Prostate gland (tissue), 2 donors: Measurements from ENCODE around the gene PSMD13. TPM values are rescaled to one million over a fixed set of nuclear protein-coding genes. Genes with fewer than 3 reads are reported as not detected.

Source experiments
- DNase-seq: peaks from one replicate; pipeline ENCODE4 v3.0.0-alpha.2; 2019; ENCODE audit warnings: low spot score
- H3K27ac ChIP-seq, 2 donors: fragments of 200-600 bp; sonication (generic); 2 replicates each; pipeline ENCODE4 v1.5.1; 2017 to 2019
- H3K27me3 ChIP-seq: fragments of 200-600 bp; sonication (generic); replicated peaks from 2 replicates; pipeline ENCODE4 v1.5.1; 2019; ENCODE audit not compliant: insufficient read depth
- H3K36me3 ChIP-seq, 2 donors: fragments of 200-600 bp; sonication (generic); 1 replicate in 1 of 2; 2 replicates in 1 of 2; pipeline versions ENCODE4 v1.5.1 to v1.8.1; 2017 to 2019
- H3K4me1 ChIP-seq: fragments of 200-600 bp; sonication (generic); replicated peaks from 2 replicates; pipeline ENCODE4 v1.5.1; 2019
- H3K4me3 ChIP-seq, 2 donors: fragments of 200-600 bp; sonication (generic); 2 replicates each; pipeline ENCODE4 v1.5.1; 2017 to 2019
- H3K9me3 ChIP-seq: fragments of 200-600 bp; sonication (generic); 2 replicates; pipeline ENCODE4 v1.5.1; 2017
- POLR2A ChIP-seq: fragments of 450-650 bp; IDR thresholded peaks from one replicate; pipeline ENCODE4 v1.6.1; 2016; ENCODE audit warnings: antibody characterized with exemption, mild to moderate bottlenecking
- POLR2AphosphoS5 ChIP-seq: sonication (generic); formaldehyde crosslinking; IDR thresholded peaks from one replicate; pipeline ENCODE4 v1.6.1; 2017; ENCODE audit warnings: antibody characterized with exemption
- WGBS: methylation state at CpG from one replicate; pipeline ENCODE4 v1.1.5; 2018; 5-methylcytosine and 5-hydroxymethylcytosine counted together
- intact Hi-C: fragments of 100-400 bp; cut with DNase I; formaldehyde crosslinking; loops from one replicate; pipeline ENCODE4 v1.14.2; 2022
- total RNA-seq, 2 donors: library from RNA; depleted of rRNA; stranded (reverse); fragments of >200 nt; gene quantifications; one replicate each; pipeline ENCODE4 v1.1.0, GENCODE V29; 2016
- TF ChIP-seq, protein P1 (sequence below), 4 experiments: fragments of 200-600 bp in 2 of 4; fragments of 450-650 bp in 2 of 4; sonication (generic) in 2 of 4; IDR thresholded peaks; 1 replicate in 3 of 4; 2 replicates in 1 of 4; pipeline ENCODE4 v1.5.1; 2016 to 2019; ENCODE audit warnings: antibody characterized with exemption in 4 of 4, mild to moderate bottlenecking in 2 of 4, moderate library complexity in 2 of 4

The PSMD13 gene
- total RNA-seq, 2 donors from 2014 or later = 87.4 to 129 TPM

DNA sequence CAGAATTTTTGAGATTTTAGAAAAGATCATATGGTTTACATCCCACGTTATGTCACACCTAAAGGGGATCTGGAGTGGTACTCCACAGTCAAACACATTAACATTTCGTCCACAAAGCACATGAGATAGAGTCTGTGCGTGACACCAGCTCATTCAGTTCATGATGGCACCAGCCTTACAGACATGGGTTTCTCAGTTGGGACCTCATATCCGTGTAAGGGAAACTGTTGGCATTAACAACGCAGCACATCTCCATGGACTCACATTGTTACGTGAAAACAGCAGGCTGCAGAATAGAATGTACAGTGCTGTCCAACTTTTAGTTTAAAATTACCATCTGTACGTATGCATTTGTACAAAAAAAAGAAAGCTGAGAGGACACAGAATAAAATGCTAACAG is 15.2 kb upstream of the PSMD13 start:
- DNase-seq = no peak
- 91% methylated on average over 7 of the region's 7 CpGs for WGBS
- TF ChIP-seq, protein P1, sequence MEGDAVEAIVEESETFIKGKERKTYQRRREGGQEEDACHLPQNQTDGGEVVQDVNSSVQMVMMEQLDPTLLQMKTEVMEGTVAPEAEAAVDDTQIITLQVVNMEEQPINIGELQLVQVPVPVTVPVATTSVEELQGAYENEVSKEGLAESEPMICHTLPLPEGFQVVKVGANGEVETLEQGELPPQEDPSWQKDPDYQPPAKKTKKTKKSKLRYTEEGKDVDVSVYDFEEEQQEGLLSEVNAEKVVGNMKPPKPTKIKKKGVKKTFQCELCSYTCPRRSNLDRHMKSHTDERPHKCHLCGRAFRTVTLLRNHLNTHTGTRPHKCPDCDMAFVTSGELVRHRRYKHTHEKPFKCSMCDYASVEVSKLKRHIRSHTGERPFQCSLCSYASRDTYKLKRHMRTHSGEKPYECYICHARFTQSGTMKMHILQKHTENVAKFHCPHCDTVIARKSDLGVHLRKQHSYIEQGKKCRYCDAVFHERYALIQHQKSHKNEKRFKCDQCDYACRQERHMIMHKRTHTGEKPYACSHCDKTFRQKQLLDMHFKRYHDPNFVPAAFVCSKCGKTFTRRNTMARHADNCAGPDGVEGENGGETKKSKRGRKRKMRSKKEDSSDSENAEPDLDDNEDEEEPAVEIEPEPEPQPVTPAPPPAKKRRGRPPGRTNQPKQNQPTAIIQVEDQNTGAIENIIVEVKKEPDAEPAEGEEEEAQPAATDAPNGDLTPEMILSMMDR (IDR thresholded peaks at IDR 0.05) = no peak
- TF ChIP-seq POLR2AphosphoS5 = no peak
- no peak for TF ChIP-seq POLR2A
- no peak overlapping the region for H3K4me3 ChIP-seq
- H3K4me1 ChIP-seq = no peaks in the 10 kb centered on the region
- no peaks in the 10 kb centered on the region for H3K27me3 ChIP-seq
- no peaks in the 10 kb centered on the region for H3K9me3 ChIP-seq
- intact Hi-C loops = no loop called here
- no peak overlapping the region for H3K27ac ChIP-seq
- H3K36me3 ChIP-seq = no peaks in the 10 kb centered on the region

DNA sequence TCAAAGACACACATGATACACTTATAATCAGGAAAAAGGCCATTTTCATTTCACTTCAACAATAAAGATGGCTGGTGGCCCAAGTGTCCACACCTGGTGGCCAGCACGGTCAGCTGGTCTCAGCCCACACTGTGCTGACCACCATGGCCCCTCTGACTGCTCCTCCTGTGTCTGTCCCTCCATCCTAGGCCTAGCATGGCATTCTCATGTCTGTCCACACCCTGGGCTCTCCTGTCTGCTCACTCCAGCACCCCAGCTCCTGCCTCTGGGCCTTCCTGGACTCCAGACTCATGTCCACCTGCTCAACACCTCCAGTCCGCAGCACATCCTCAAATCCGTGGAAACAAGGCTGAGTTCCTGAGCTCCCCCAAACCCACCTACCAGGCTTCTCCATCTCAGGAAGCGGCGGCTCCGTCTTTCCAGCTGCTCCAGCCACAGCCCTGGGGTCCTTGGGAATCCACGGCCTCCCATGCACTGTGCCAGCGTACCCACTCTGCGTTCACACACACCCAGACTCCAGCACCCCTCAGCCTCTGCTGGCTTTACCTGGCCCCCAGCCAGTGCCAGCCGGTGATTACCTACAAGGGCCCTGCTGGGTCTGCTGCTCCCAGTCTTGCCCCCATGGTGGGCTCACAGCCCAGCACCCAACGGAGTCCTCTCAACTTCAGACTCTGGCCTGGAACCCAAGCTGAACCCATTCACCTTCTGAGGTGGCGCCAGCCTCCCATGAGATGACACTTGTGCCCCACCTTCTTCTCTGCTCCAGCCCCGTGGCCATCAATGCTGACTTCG is 14.6 kb upstream of the PSMD13 start:
- no peaks in the 10 kb centered on the region for H3K9me3 ChIP-seq
- intact Hi-C loops = no loop called here
- H3K4me1 ChIP-seq = no peaks in the 10 kb centered on the region
- 90% methylated on average over 14 of the region's 14 CpGs for WGBS
- H3K36me3 ChIP-seq = no peaks in the 10 kb centered on the region
- TF ChIP-seq POLR2A (no peak), POLR2AphosphoS5 (no peak)
- TF ChIP-seq, protein P1 (IDR thresholded peaks at IDR 0.05) = no peak
- no peaks in the 10 kb centered on the region for H3K27me3 ChIP-seq
- DNase-seq = no peak
- no peak overlapping the region for H3K27ac ChIP-seq
- H3K4me3 ChIP-seq = no peak overlapping the region

DNA sequence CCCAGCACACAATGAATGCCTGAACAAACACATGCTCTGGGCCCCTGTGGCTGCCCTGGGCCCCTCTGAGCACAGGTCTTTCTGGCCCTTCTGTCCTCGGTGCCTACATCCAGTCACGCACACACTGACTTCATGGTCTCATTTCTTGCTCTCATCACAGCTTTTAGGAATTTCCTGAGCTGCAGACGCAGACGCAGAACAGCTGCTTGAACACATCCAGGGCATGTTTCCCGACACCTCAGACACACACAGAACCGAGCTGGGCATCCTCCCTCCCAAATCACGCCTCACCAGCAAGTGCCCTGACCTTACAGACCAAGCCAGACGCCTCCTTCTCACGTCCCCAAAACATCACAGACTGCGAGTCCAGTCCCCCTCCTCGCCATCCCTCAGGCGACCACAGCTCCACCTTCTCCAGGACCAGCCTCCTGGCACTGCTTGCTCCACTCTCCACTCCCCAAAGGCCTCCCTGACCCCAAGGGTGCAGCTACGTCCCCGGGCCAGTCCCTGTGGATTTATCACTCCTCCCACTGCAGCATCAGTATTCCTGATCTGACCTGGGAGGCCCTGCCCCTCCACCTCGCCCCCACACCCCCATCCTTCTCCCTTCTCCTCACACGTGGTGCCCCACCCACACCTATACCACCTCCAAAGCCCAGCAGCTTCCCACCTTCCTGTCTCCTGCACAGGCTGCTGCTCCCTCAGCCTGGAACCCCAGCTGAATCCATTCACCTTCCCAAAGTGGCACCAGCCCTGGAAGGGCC is 13.6 kb upstream of the PSMD13 start:
- TF ChIP-seq POLR2A = no peak
- TF ChIP-seq POLR2AphosphoS5 = no peak
- TF ChIP-seq, protein P1 (IDR thresholded peaks at IDR 0.05) = no peak
- no peaks in the 10 kb centered on the region for H3K4me1 ChIP-seq
- H3K27me3 ChIP-seq = no peaks in the 10 kb centered on the region
- H3K4me3 ChIP-seq = no peak overlapping the region
- H3K9me3 ChIP-seq = no peaks in the 10 kb centered on the region
- intact Hi-C loops = no loop called here
- H3K36me3 ChIP-seq = no peaks in the 10 kb centered on the region
- 75% methylated on average over 16 of the region's 16 CpGs for WGBS
- H3K27ac ChIP-seq = no peak overlapping the region
- no peak for DNase-seq

DNA sequence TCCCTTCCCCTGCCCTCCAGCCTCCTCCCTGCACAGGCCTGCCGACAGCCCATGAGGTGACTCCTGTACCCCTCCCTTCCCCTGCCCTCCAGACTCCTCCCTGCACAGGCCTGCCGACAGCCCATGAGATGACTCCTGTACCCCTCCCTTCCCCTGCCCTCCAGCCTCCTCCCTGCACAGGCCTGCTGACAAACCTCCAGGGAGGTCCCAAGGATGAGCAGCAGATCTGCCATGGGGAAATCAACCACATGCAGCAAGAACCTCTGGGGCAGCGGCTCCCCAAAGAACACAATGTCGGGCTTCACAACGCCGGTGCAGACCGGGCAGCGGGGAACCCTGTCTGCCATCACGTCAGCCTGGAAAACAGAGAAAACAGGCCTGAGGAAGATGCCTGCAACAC is 12.9 kb upstream of the PSMD13 start:
- H3K4me1 ChIP-seq = no peaks in the 10 kb centered on the region
- H3K36me3 ChIP-seq = no peaks in the 10 kb centered on the region
- no peak for DNase-seq
- WGBS = 82% methylated on average over 9 of the region's 9 CpGs
- intact Hi-C loops = no loop called here
- H3K27ac ChIP-seq = no peak overlapping the region
- no peaks in the 10 kb centered on the region for H3K9me3 ChIP-seq
- H3K27me3 ChIP-seq = no peaks in the 10 kb centered on the region
- no peak overlapping the region for H3K4me3 ChIP-seq
- no peak for TF ChIP-seq POLR2AphosphoS5
- TF ChIP-seq POLR2A = no peak

DNA sequence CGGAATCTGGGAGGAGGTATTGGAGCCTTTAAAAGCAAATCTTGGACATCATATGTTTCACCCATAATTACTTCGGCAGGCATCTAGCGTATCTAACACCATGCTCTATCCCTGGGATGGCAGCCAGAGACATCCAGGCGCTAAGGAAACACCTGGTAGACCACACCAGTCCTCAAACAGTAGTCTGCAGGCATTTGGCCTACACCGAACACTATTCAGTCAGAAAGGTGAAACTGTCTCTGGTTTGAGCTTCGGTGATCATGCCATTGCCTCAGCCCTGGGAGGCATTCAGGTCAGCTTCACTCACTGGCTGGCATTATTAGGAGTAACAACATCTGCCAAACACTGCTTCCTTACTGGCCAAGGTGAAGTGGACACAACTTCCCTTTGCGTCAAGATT is 12.4 kb upstream of the PSMD13 start:
- no peak for DNase-seq
- no peak overlapping the region for H3K27ac ChIP-seq

More for the DNA sequence above, 12.4 kb upstream of the PSMD13 start:
- 87% methylated on average over 7 of the region's 7 CpGs for WGBS
- intact Hi-C loops = no loop called here
- Histone ChIP-seq H3K36me3 (no peaks in the 10 kb centered on the region), H3K27me3 (no peaks in the 10 kb centered on the region), H3K9me3 (no peaks in the 10 kb centered on the region), H3K4me3 (no peak overlapping the region), H3K4me1 (no peaks in the 10 kb centered on the region)
- TF ChIP-seq POLR2A = no peak
- TF ChIP-seq POLR2AphosphoS5 = no peak
- TF ChIP-seq, protein P1 (IDR thresholded peaks at IDR 0.05) = no peak
